Parathyroid adenoma (tissue), 2 donors: ENCODE results near the gene C3.

Source experiments
- H2AFZ ChIP-seq: fragments of 300-600 bp; sonication (generic); one replicate; pipeline ENCODE4 v1.7.0; 2017; ENCODE audit warnings: antibody characterized with exemption, mild to moderate bottlenecking
- H3K27ac ChIP-seq: fragments of 300-600 bp; sonication (generic); one replicate; pipeline ENCODE4 v1.7.0; 2017
- H3K27me3 ChIP-seq: fragments of 300-600 bp; sonication (generic); one replicate; pipeline ENCODE4 v1.7.0; 2017; ENCODE audit warnings: low read length; ENCODE audit not compliant: control insufficient read depth, insufficient read depth
- H3K36me3 ChIP-seq: fragments of 300-600 bp; sonication (generic); one replicate; pipeline ENCODE4 v1.7.0; 2017; ENCODE audit warnings: low read length; ENCODE audit not compliant: control insufficient read depth, insufficient read depth
- H3K4me1 ChIP-seq: fragments of 300-600 bp; sonication (generic); one replicate; pipeline ENCODE4 v1.7.0; 2017; ENCODE audit warnings: control low read depth
- H3K4me2 ChIP-seq: fragments of 300-600 bp; sonication (generic); one replicate; pipeline ENCODE4 v1.7.0; 2017; ENCODE audit warnings: low read length
- H3K4me3 ChIP-seq: fragments of 300-600 bp; sonication (generic); one replicate; pipeline ENCODE4 v1.7.0; 2017; ENCODE audit warnings: low read depth, low read length
- H3K79me2 ChIP-seq: fragments of 300-600 bp; sonication (generic); one replicate; pipeline ENCODE4 v1.7.0; 2017; ENCODE audit warnings: control low read depth
- H3K9ac ChIP-seq: fragments of 300-600 bp; sonication (generic); one replicate; pipeline ENCODE4 v1.7.0; 2017; ENCODE audit warnings: mild to moderate bottlenecking
- H3K9me3 ChIP-seq: fragments of 300-600 bp; sonication (generic); one replicate; pipeline ENCODE4 v1.7.0; 2017; ENCODE audit warnings: low read length; ENCODE audit not compliant: control insufficient read depth
- TF ChIP-seq, protein P1 (sequence below): fragments of 300-600 bp; sonication (generic); IDR thresholded peaks from one replicate; pipeline ENCODE4 v1.7.0; 2017; ENCODE audit warnings: antibody characterized with exemption, mild to moderate bottlenecking
- donor health status: primary hyperparathyroidism.

The C3 gene

DNA sequence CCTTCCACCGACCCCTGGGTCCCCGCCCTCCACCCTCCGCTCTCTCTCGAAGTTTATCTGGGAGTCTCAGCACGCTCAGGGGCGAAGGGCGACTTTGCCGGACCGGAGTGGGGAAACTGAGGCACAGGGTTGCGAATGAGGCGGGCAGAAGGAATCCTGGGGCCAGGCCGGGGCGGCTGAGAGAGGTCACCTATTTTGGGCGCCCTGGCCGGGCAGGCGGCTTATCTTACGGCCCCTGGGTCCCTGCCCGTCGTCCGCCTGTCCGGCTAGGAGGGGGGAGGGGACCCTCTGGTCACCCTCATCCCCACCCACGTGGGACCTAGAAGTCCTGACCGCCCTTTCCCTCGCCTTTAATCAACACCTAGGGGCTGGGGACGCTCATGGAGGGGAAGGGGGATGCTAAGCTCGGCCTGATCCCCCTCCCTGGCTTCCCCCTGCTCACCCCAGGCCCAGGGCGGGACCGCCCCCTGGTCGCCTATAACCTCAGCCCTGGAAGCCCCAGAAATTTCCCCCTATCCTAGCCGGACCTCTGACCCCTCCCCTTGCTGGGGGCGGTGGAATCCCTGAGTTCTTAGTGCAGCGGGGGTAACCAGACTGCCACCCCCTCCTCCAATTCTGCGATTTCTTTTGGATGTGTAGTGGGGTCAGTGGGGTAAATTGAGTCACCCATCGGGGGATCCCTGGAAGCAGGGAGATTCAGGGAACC is 19.6 kb upstream of the C3 start:
- Histone ChIP-seq H3K4me3 (peak overlapping the region; percentile 84), H3K27me3 (no peaks in the 10 kb centered on the region), H3K4me2 (peak overlapping the region; percentile 97), H3K79me2 (no peaks in the 10 kb centered on the region), H2AFZ (peak overlapping the region; percentile 86), H3K9me3 (no peaks in the 10 kb centered on the region), H3K36me3 (no peaks in the 10 kb centered on the region), H3K4me1 (peaks cover 23% of the 10 kb centered on the region), H3K9ac (peak overlapping the region; percentile 56), H3K27ac (peak overlapping the region; percentile 59)
- TF ChIP-seq, protein P1, sequence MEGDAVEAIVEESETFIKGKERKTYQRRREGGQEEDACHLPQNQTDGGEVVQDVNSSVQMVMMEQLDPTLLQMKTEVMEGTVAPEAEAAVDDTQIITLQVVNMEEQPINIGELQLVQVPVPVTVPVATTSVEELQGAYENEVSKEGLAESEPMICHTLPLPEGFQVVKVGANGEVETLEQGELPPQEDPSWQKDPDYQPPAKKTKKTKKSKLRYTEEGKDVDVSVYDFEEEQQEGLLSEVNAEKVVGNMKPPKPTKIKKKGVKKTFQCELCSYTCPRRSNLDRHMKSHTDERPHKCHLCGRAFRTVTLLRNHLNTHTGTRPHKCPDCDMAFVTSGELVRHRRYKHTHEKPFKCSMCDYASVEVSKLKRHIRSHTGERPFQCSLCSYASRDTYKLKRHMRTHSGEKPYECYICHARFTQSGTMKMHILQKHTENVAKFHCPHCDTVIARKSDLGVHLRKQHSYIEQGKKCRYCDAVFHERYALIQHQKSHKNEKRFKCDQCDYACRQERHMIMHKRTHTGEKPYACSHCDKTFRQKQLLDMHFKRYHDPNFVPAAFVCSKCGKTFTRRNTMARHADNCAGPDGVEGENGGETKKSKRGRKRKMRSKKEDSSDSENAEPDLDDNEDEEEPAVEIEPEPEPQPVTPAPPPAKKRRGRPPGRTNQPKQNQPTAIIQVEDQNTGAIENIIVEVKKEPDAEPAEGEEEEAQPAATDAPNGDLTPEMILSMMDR = no peak

- no peaks in the 10 kb centered on the region for H3K9me3 ChIP-seq
- peak within 1 kb of the TSS; percentile 97 for H3K4me2 ChIP-seq
- no peaks in the 10 kb centered on the region for H3K27me3 ChIP-seq
- H3K36me3 ChIP-seq = no peaks in the 10 kb centered on the region
- H3K4me1 ChIP-seq = peaks cover 19% of the 10 kb centered on the region
- H2AFZ ChIP-seq = peak within 1 kb of the TSS; percentile 87
- TF ChIP-seq, protein P1 = no peak
- H3K4me3 ChIP-seq = peak within 1 kb of the TSS; percentile 84
- peak within 1 kb of the TSS; percentile 56 for H3K9ac ChIP-seq
- no peaks in the 10 kb centered on the region for H3K79me2 ChIP-seq
- peak within 1 kb of the TSS; percentile 83 for H3K27ac ChIP-seq
Measured at GRCh38 chr19:6739390-6739882, 19.0 kb upstream of the C3 start, which contains the start of gene TRIP10. Gene TRIP10 (plus strand): TSS chr19:6739680. CDS start chr19:6739762, 82 bp downstream.

GRCh38 chr19:6738787-6739389 is 18.4 kb upstream of the C3 start:
- Histone ChIP-seq H3K36me3 (no peaks in the 10 kb centered on the region), H3K4me3 (peak overlapping the region; percentile 36), H3K27ac (peak overlapping the region; percentile 83), H3K9me3 (no peaks in the 10 kb centered on the region), H3K79me2 (no peaks in the 10 kb centered on the region), H3K27me3 (no peaks in the 10 kb centered on the region), H3K4me1 (peaks cover 18% of the 10 kb centered on the region), H2AFZ (peak overlapping the region; percentile 87), H3K4me2 (peak overlapping the region; percentile 71), H3K9ac (no peak overlapping the region)
- TF ChIP-seq, protein P1 = no peak

- Histone ChIP-seq H3K4me3 (peak overlapping the region; percentile 98), H3K4me2 (peak overlapping the region; percentile 71), H3K36me3 (no peaks in the 10 kb centered on the region), H3K27me3 (no peaks in the 10 kb centered on the region), H3K9me3 (no peaks in the 10 kb centered on the region), H2AFZ (peak overlapping the region; percentile 87), H3K79me2 (no peaks in the 10 kb centered on the region), H3K9ac (no peak overlapping the region), H3K4me1 (peaks cover 18% of the 10 kb centered on the region), H3K27ac (peak overlapping the region; percentile 83)
- TF ChIP-seq, protein P1 = peak; percentile 81
Measured at GRCh38 chr19:6737873-6738786, 17.7 kb upstream of the C3 start.
